ENCODE measurements around the gene TTC28.

GRCh38 chr22:28105988-28106387 is 573.7 kb downstream of the TTC28 start:
- no peak for TF ChIP-seq TCF7 (IDR thresholded peaks at IDR 0.05; ENCODE audit: borderline replicate concordance)
- TF ChIP-seq POLR2AphosphoS5 (IDR thresholded peaks at IDR 0.05; ENCODE audit: low read length) = no peak
- no peak for TF ChIP-seq CTCF (IDR thresholded peaks at IDR 0.05 in 2 of 3, conservative IDR thresholded peaks at IDR 0.05 in 1 of 3; ENCODE audit: control insufficient read depth in 2 of 3, extremely low read depth in 1 of 3, insufficient read depth in 1 of 3, low read depth in 3 of 3, low read length in 3 of 3)
- TF ChIP-seq CHD2 (IDR thresholded peaks at IDR 0.05; ENCODE audit: borderline replicate concordance, low read depth, low read length) = no peak
- no peak for TF ChIP-seq SKIL (IDR thresholded peaks at IDR 0.05; ENCODE audit: low read depth, poor library complexity, severe bottlenecking)
- TF ChIP-seq, protein P1, sequence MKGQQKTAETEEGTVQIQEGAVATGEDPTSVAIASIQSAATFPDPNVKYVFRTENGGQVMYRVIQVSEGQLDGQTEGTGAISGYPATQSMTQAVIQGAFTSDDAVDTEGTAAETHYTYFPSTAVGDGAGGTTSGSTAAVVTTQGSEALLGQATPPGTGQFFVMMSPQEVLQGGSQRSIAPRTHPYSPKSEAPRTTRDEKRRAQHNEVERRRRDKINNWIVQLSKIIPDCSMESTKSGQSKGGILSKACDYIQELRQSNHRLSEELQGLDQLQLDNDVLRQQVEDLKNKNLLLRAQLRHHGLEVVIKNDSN (IDR thresholded peaks at IDR 0.05; ENCODE audit: borderline replicate concordance, extremely low read length, insufficient read depth, low read depth, low read length) = no peak
- no peak for TF ChIP-seq CEBPB (IDR thresholded peaks at IDR 0.05; ENCODE audit: borderline replicate concordance in 1 of 2, low read depth in 2 of 2, low read length in 2 of 2)
- no peak for TF ChIP-seq CBFB (IDR thresholded peaks at IDR 0.05; ENCODE audit: low read depth)
- TF ChIP-seq NR2C2 (IDR thresholded peaks at IDR 0.05; ENCODE audit: borderline replicate concordance, control insufficient read depth, insufficient read length, low read depth) = no peak
- no peak for TF ChIP-seq ZZZ3 (IDR thresholded peaks at IDR 0.05; ENCODE audit: control insufficient read depth, insufficient read length, low read depth)

Measured in GM12878 (cell line).